ENCODE data around the gene IMPG1.
"Not testable (repeated sequence)": the region's sequence is repeated elsewhere in the genome, so short reads cannot be mapped to it uniquely, and the experiment has no call there.

IMPG1 gene

DNA sequence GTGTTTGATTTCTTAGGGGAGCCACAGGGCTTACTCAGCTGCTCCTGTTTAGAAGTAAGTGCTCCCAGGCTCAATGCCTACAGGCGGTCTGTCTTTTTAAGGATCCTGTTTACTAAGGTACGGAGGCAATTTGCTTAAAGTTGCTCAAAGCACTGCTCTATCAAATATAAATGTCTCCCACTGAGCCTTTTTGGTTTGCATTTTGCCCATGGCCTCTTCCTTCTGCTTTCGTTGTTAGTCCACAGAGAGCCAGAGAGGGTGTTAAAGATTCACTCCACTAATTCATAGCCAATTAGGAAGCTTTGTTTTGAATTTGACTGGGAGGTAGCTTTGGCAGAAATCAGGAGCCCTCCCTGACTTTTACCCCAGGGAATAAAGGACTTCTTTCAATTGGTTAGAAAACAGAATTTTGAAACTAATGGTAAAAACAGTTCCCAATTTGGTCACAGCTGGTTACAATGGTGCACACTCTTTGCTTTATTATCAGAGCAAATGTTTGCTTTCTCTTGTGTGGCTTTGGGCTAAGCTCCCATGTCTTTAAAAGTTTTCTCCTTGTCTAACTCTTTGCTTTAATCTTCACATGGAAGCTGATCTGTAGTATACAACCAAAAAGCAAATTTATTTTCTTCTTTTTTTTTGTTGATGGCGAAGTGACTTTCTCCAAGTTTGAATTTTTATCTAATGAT, 126.2 kb downstream of the IMPG1 start:
- no peak for DNase-seq

DNA sequence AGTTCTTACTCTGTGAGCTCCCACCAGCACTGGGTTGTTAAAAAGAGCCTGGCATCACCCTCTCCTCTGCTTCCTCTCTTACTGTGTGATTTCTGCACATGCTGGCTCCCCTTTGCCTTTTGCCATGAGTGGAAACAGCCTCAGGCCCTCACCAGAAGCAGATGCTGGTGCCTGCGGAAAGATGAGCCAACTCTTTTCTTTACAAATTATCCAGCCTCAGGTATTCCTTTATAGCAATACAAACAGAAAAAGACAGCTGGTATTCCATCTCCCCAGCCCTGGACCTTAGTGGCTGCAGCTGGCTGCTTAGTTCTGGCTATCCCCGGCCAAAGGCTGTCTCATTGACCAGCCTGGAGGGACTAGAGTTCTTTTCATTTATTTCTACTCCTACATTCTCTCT, 129.1 kb downstream of the IMPG1 start:
- no peak for DNase-seq

DNA sequence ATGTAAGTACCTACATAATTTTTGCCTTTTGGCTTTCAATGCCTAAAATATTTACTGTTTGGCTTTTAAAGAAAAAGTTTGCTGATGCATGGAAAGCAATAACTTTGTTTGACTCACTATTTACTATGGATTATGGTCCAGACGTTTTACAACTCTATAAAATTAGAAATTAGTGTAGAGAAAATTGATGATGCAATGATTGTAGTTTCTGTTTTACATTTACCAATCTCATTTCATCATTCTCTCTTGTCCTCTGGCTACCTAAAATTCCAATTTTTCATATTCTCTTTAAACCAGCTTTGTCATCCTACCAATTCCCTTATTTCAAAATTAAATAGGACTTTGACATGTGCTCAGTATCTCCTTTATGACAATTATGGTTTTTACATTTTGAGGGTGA, 131.0 kb downstream of the IMPG1 start:
- DNase-seq, result no peak

DNA sequence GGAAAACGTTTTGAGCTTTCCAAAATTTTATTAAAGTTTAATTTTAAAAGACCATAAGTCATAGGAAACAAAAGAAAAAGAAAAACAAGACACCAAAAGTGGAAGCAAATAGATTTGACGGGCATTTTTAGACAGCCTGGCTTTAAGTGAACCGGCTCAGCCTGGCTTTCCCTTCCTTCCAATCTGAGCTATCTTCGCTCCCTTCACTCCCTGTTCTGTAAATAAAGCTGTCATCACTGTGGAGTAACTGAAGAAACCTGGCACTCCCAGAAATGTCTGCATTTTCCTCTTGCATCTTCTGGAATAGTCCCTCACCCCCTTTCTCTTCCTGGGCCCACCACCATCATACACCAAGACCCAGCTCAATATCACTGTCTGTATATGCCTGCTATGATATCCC, 131.9 kb downstream of the IMPG1 start:
- DNase-seq, result no peak

DNA sequence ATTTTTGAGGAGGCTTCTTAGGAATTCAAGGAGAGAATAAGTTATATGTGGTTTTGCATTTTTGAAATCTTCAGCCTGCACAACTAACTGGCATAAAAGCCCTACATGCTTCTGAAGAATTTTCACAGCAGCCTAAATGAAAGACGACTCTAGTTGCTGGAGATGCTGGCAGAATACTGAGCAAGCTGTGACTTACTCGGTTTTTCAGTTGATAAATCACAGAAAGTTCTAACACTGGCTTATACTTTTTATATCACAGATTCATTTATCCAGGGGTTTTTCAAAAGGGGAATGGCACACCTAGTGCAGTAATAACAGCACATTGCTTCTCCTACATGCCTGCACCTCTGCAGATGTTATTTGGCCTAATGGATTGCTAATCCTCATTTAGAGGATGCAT, 134.6 kb downstream of the IMPG1 start:
- no peak for DNase-seq

DNA sequence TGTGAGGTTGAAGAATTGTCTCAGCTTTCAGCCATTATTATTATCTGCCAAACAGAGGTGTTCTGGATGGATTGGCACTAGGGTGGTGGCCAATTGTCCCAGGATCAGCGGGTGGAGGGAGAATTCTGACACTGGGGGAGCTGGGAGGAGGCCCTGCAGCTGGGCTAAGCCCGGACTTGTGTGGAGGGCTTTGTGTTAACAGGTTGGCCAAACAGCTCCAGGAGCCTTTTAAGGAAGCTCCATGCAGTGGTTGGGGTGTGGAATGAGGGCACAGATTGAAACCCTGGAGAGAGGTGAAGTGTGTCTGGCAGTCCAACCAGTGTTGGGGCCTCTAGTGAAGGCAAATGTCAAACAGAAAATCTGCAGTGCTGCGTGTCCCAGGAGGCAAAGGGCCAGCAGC, 135.8 kb downstream of the IMPG1 start:
- DNase-seq, result no peak

DNA sequence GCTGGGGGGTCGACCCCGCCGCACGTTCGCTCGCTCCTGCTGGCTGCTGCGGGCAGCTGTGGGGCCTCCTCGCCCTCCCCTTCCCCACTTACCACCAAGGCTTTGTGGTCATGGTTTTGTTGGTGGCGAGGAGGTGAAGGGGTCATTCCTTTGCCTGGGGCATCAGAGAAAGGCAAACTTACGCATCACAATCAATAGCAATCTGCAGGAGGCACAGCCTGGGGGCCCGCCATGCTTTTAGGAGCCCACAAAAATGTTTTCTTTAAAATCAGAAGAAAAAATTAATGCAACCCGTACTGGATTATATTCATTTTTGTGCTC, 137.0 kb downstream of the IMPG1 start:
- no peak for DNase-seq

DNA sequence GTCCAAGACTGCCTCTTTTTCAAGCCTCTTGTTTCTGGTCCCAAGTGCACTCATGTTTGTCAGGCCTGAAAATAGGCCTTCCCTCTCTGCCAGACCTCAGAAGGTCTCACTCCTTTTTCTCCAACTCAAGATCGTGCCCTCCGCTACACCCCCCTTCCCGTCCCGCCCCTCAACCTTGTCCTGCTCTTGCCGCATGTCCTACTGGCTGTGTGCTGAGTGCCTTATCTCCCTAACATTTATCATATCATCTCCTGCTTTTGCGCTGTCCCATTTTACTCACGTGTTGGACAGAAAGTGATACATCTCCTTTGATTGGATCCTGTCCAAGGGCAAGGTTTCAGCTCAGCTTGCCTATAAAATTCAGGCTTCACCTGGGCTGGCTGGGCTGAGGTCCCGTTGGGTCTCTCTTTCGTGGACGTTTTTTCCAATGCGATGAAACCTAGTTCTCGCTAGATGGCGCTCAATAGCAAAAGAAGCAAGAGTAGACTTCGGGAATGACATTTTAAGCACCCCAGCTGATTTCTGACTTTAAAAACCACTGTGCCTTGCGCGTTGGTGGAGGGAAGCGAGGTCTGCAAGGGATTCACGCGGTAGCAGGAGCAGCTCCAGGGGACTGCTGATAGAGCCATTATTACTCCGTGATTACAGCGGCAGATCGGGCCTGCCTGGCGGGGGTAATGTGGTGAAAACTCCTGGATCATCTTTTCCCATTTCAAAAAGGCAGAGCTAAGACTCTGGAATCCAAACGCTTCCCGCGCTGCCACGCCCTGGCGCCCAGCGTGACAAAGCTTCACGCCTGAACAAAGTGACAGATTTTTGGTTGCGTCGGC, 137.6 kb downstream of the IMPG1 start:
- peak; percentile 6 for DNase-seq

DNA sequence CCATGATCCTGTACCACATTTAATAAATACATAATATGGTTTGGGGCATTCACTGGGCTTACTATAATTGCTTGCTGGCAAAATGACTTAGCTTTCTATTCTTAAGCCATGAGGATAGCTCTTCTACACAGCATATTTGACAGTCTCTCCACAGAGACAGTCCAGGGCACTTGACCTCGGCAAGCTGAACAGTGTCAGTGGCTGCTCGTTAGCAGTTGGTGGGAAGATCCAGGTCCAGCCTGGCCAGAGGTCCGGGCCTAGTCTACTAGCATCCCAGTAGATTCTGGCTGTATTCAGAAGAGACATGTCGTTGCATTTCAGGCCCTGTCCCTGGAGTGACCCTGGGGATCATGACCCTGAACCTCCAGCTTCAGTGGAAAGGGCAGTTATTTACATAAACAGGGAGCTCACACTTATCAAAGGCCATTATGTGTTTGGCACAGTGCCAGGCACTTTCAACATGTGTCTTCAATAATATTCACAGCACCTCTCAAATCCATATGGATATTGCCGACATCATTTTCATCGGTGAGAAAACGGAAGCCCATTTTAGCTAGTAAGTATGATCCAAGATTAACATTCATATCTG, 139.0 kb downstream of the IMPG1 start:
- DNase-seq, result no peak

DNA sequence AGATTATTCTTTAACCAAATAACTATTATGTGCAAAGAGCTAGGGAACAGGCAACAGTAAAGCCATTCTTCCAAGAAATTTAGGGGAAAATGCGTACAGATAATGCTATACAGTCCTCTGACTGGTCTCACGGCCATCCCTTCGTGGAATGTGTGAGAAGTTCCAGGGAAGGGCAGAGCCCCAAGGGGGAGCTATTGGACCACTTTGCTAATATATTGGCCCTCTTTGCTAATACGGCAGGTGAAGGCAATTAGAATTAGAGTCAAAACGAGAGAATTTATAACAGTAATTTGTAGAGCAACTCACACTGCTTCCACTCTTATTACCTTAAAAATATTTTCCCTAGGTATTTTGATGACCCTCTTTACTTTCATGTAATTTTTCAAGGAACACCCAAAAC, 140.4 kb downstream of the IMPG1 start:
- DNase-seq, result no peak

DNA sequence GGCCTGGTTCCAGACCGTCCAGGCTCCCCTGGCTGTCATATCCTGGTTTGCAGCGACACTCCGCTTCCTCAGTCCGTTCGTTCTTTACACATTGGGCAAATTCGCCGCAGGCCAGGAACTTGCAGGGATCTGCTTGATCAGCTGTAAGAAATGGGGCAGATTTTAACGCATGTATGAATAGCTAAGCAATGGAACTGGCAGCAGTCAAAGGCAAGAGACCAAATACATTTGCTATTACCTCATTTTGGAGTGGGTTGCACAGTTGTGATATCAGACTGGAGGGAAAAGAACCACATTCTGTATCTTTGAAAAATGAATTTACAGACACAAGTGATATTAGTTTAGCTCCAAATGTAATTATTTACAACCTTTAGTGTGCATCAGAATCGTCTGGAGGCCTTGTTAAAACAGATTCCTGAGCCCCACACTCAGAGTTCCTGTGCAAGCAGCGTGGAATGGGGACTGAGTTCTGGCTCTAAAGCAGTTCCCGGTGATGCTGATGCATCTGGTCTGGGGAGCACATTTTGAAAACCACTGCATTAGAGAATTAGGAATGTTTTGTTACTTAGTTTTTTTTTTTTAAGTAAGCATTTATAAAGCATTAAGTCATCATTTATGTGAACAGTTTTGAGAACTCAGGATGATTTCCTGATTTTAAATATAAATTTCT, 141.3 kb downstream of the IMPG1 start:
- DNase-seq, result no peak

DNA sequence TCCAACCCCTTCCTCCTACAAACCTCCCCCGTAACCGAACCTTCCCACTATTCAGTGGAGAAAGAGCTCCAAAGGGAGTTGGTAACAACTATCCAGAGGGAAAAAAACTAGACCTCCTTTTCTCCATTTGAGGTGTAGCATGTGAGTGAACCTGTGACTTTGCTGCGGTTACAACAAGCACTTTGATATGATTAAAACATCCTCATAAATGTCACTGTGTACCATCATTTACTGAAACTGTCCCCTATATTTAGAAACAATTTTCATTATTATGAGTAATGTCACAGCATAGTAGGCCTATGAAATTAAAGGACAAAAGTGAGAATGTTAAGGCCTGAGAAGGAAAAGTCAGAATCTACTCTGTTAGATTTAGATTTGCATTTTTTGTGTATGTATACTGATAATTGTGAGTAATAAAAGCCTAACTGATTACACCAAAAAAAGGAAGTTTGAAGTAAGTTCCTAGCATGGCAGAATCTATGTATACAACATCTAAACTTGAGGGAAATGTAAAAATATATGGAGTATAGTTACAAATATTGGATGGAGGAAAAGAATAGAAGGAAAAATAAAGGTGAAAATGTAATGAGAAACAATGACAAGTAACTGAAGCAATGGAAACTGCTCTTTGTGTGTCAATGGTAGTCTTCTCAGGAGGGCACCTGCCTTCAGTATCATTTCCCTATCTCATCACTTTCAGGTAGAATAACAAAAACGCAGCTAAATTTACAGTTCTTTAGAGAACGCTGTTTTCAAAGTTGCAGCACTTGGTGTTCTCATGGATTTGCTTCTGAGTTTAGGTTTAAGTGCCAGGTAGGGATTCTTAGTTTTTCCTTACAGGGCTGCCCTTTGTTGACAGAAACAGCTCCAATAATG, 145.9 kb downstream of the IMPG1 start:
- no peak for DNase-seq

DNA sequence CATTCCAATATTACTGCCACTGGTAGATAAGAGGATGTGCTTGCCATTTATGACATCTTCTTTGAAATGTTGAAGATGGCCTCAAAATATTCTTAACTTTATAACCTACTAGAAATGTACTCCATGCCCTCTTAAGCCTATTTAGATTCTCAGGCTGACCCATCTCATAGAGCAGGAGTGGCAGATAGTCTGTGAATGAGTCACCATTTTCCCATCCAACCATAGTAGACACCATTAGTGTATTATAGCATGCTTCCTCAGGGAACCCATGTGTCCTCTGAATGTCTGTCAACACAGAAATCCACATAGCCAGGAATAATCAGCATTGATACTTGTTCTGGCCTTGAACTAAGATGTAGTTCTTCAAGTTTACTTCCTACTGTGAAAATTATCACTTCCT, 150.2 kb downstream of the IMPG1 start:
- DNase-seq, result no peak

DNA sequence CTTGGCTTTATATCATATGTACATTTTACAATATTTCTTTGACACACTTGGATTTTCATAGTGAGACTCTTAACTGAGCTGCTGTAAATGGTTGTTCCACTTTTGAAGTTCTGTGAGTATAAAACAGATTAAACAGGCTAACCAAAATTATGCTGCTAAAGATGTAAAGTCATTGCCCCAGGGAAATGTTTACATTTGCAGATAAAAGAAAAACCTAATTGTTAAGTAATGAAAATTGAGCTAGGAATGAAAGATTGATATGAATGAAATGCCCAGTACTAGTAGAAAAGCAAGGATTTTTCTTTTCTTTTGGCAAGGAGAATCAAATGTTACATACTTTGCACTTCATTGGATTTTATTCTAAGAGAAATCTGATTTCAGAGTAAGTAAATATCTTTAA, 159.4 kb downstream of the IMPG1 start:
- DNase-seq, result no peak

DNA sequence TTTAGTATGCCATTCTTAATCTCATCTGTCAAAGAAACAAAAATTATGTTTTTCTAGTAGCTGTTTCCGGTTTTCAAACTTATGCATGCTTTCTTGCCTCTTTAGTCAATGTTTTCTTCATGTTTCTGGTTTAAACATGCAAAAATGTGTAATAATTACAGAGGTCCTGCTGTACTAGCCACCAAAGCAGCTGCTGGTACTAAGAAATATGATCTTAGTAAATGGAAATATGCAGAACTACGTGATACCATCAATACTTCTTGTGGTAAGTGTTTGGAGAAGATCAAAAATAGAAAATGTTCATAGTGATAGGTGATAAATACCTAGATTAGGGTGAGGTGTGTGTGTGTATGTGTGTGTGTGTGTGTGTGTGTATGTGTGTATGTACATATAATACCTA, 165.0 kb downstream of the IMPG1 start:
- no peak for DNase-seq

DNA sequence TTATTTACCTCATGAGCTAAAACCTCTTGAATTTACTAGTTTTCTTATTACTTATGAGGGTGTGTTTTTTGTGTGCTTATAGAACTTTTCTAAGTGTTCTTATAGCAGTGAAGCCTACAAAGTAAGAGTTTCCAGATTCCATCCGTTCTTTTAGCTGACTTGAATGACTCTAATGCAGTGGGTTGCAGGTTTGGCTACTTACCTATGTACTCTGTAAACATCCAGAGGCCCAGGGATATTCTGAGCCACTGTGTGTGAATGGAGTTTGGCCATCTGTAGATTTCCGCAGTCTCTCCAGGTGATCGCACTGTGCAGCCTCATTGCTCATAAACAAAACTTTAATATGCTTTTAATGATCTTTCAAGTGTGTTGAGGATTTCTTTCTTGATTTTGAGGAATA, 165.6 kb downstream of the IMPG1 start:
- DNase-seq, result no peak

DNA sequence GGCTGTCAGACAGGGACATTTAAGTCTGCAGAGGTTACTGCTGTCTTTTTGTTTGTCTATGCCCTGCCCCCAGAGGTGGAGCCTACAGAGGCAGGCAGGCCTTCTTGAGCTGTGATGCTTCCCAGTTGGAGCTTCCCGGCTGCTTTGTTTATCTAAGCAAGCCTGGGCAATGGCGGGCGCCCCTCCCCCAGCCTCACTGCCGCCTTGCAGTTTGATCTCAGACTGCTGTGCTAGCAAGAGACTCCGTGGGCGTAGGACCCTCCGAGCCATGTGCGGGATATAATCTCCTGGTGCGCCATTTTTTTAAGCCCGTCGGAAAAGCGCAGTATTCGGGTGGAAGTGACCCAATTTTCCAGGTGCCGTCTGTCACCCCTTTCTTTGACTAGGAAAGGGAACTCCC, 167.3 kb downstream of the IMPG1 start:
- DNase-seq, result not testable (repeated sequence)

DNA sequence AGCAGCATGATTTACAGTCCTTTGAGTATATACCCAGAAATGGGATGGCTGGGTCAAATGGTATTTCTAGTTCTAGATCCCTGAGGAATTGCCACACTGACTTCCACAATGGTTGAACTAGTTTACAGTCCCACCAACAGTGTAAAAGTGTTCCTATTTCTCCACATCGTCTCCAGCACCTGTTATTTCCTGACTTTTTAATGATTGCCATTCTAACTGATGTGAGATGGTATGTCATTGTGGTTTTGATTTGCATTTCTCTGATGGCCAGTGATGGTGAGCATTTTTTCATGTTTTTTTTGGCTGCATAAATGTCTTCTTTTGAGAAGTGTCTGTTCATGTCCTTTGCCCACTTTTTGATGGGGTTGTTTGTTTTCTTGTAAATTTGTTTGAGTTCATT, 172.2 kb downstream of the IMPG1 start:
- DNase-seq, result not testable (repeated sequence)

DNA sequence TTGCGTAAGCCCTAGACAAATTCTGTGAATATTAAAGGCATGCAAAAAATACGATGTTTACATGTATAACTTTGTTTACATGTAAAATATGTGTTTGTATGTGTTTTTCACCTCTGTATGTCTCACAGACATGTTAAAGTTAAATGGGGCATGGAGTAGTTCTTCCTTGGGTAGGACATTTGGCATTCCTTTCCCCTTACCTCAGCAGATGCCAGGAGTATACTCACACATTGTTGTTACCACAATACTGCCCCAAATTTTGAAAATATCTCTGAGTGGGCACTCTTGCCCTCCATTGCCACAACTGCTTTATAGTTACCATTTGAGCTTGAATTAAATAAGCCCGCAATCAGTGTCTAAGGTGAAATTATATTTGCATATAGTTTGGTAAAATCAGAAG, 175.9 kb downstream of the IMPG1 start:
- no peak for DNase-seq

DNA sequence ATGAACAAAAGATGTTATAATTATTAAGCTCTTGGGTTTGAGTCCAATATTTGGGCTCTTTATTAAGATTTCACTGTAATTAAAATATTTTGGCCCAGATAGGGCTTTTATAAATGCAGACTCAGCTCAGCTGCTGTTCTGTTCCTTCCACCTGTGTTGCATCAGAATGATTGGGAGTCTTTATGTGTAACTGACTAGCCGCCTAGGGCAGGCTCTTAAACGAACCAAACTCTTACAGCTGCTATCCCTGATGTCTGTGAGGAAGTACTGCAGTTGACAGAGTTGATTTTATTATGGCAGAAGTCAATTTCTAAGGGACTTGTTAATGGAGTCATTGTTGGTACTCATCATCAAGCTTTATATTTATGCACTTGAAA, 178.7 kb downstream of the IMPG1 start:
- DNase-seq, result no peak

DNA sequence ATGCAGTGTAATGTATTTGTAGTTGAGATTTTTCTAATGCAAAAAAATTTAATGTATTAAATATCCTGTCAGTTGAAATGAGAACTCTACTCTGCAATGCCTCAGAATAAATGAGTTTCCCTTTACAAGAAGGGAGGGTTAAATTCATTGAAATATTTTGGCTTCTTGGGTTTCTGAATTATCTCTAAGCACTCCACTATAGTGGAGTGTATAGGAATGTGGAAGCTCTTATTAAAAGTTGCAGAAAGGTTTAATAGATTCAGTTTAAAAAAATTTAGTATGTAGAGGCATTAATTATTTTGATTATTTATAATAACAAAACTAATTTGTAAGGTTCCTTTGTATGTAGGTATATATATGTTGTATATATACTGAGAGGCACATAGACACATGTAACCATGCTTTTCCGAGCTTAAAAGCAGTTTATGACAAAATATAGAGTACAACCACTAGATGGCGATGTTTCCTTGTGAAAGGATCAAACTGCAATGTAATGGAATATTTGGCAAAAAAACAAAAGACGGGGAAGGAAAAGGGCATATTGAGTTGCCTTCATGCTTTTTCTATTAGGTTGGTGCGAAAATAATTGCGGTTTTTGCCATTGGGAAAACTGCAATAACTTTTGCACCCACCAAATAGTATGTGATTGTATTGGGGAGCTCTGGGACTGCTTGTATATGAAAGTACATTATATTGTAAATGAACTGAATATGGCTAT, 179.2 kb downstream of the IMPG1 start:
- DNase-seq, result peak; percentile 28

DNA sequence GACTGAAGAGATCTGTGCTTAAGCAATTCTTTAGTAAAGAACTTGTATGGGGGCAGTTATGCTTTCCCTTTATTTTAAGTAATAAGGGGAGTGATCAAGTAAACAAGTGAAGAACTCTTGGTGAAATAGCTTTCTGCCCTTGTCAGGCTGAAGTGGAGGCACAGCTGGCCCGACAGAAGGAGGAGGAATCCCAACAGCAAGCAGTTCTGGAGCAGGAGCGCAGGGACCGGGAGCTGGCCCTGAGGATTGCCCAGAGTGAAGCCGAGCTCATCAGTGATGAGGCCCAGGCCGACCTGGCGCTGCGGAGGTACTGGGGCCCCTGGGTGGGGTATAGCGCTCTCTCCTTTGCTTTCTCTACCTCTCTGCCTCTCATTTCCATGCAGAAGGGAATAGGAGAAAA, 180.1 kb downstream of the IMPG1 start:
- no peak for DNase-seq

All from NCI-H446 treated with DMSO at 0.1 percent for 48 hours (cell line).